HK-2 (cell line): Measurements from ENCODE around the gene CAPG.

Experiments used
- DNase-seq: peaks from one replicate; pipeline ENCODE4 v3.0.0-alpha.2; 2018; ENCODE audit not compliant: unreplicated experiment

Gene CAPG

GRCh38 chr2:85356186-85356585 is 54.0 kb downstream of the CAPG start:
- no peak for DNase-seq

DNA sequence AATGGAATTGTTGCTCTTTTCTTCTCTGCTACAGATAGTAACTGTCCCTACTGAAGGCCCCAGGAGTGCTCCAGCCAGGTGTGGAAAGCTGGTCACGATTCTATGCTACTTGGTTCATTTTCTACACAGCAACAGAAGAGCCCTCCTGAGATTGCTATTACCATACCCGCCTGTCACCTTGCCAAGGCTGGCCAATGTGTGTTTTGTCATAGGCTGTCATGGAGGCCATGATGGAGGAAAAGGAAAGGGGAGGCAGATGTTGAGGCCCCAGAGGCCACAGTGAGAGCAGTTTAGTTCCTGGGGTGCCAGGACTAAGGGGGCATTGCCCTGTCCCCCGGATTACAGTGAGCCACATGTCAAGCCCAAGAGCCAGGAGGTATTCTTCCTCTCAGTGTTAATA is 54.6 kb downstream of the CAPG start:
- DNase-seq: no peak

DNA sequence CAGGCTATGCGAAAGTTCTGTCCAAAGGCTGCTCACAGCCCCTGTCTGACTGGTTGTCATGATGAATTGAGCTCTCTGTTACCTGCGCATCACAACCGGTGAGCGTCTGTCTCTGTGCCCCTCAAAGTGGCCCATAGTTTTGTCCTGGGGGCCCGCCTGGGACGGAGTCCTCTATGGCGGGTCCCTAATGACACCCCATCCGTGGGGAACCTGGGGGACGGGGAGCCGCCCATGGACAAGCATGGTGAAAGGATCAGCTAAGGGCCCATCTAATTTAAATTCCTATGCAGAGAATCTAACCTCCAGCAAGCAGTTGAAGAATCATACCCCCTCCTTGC is 55.1 kb downstream of the CAPG start:
- DNase-seq: no peak

GRCh38 chr2:85354286-85355072 is 55.7 kb downstream of the CAPG start, which contains the start of the genes ELMOD3 and RETSAT:
ELMOD3 (plus strand) TSS chr2:85354769; CDS start chr2:85357199, 2,430 bp downstream.
RETSAT (minus strand) TSS chr2:85354528; CDS start chr2:85354507, 21 bp downstream.
- peak; percentile 98 for DNase-seq

DNA sequence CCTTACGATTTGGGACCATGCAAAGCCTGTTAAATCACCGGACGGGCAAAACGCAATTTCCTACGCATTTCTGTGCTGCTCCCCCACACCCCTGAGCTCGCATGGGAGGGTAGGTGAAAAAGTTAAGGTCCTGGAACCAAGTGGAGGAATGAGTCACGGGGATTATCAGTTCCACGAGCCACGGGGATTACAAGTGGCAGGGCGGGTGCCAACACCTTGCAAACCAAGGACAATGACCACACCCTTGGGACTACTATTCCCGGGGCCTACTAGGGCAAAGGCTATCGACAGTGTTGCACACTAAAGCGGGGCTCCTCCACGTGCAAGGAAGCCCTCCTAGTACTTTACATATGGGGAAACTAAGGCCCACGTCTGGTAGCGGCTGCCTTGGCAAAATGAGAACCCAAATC is 56.3 kb downstream of the CAPG start:
- peak; percentile 39 for DNase-seq

DNA sequence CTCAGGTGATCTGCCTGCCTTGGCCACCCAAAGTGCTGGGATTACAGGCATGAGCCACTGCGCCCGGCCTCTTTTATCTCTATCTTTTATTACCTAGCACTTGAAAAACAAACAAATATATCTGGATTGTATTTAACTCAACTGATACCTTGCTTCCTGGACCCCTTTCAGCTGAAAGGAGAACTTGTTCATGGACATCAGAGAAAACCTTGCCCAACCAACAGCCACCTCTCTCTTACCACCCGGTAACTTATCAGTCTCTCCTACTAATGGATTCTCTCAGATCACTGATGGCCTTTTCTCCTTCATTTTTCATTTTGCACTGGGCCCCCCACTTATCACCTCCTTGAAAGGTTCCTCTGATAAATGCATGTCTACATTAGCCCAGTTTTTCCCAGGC is 62.6 kb downstream of the CAPG start:
- DNase-seq: no peak
